Testis (tissue), 2 donors: ENCODE data around the gene MRM2.

Experiments used
- POLR2A ChIP-seq: fragments of 450-650 bp; IDR thresholded peaks from one replicate; pipeline ENCODE4 v1.6.1; 2017; ENCODE audit warnings: antibody characterized with exemption, mild to moderate bottlenecking, moderate library complexity
- TF ChIP-seq, protein P1 (sequence below), 3 experiments: fragments of 450-650 bp in 2 of 3; fragments of 200-600 bp in 1 of 3; sonication (generic) in 1 of 3; IDR thresholded peaks; one replicate each; pipeline ENCODE4 v1.5.1; 2016 to 2019; ENCODE audit warnings: antibody characterized with exemption in 3 of 3, mild to moderate bottlenecking in 2 of 3, moderate library complexity in 1 of 3

DNA sequence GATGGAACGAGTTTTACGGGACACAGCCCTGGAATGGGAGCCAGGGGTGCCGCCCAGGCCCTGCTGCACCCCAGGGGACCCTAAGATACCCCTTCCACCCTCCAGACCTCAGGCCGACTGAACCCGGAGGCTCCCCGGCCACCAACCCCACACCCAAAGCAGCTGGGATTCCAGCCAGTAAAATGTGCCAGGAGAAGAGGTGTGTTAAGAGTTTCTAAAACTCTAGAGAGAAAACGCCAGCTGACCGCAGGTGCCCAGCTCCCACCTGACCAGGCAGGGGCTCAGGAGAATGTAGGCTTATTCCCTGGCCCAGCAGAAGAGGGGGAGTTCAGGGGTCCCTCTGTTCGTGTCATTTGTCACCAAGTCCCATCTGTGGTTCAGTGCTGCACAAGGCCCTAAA is 17.5 kb upstream of the MRM2 start:
- TF ChIP-seq, protein P1, sequence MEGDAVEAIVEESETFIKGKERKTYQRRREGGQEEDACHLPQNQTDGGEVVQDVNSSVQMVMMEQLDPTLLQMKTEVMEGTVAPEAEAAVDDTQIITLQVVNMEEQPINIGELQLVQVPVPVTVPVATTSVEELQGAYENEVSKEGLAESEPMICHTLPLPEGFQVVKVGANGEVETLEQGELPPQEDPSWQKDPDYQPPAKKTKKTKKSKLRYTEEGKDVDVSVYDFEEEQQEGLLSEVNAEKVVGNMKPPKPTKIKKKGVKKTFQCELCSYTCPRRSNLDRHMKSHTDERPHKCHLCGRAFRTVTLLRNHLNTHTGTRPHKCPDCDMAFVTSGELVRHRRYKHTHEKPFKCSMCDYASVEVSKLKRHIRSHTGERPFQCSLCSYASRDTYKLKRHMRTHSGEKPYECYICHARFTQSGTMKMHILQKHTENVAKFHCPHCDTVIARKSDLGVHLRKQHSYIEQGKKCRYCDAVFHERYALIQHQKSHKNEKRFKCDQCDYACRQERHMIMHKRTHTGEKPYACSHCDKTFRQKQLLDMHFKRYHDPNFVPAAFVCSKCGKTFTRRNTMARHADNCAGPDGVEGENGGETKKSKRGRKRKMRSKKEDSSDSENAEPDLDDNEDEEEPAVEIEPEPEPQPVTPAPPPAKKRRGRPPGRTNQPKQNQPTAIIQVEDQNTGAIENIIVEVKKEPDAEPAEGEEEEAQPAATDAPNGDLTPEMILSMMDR (IDR thresholded peaks at IDR 0.05) = no peak
- no peak for TF ChIP-seq POLR2A
